Stimulated activated naive CD8-positive, alpha-beta T cell treated with anti-CD3 and anti-CD28 coated beads, Interleukin-15, amount 100 ng/mL, for 72 hours (primary cell): ENCODE measurements around the gene FBXO2.

Experiments used
- ATAC-seq: fragments of 150-1000 bp; cut with Tn5 transposase; 2 replicates; pipeline ENCODE4 v1.10.0; 2021; ENCODE audit warnings: mild to moderate bottlenecking, moderate library complexity
- DNase-seq, 2 donors: peaks; one replicate each; pipeline ENCODE4 v3.0.0; 2021 to 2022
- H3K27ac Mint-ChIP-seq, 2 donors: one replicate each; pipeline ENCODE4 v1.8.0; 2022; ENCODE audit warnings: mild to moderate bottlenecking in 2 of 2, mixed read lengths in 2 of 2, moderate library complexity in 2 of 2
- H3K27me3 Mint-ChIP-seq: one replicate; pipeline ENCODE4 v1.8.0; 2022; ENCODE audit warnings: mixed read lengths
- H3K4me1 Mint-ChIP-seq: one replicate; pipeline ENCODE4 v1.8.0; 2022; ENCODE audit warnings: mild to moderate bottlenecking, mixed read lengths
- H3K4me3 Mint-ChIP-seq, 2 donors: one replicate each; pipeline ENCODE4 v1.8.0; 2022; ENCODE audit warnings: mild to moderate bottlenecking in 2 of 2, mixed read lengths in 2 of 2, moderate library complexity in 1 of 2
- H3K9me3 Mint-ChIP-seq, 2 donors: one replicate each; pipeline ENCODE4 v1.8.0; 2022; ENCODE audit warnings: mixed read lengths in 2 of 2

Gene FBXO2

GRCh38 chr1:11671544-11672286 is 17.5 kb upstream of the FBXO2 start:
- no peak overlapping the region for H3K4me3 Mint-ChIP-seq
- DNase-seq, result no peak
- no peaks in the 10 kb centered on the region for H3K27me3 Mint-ChIP-seq
- peak; percentile 41 for ATAC-seq
- no peak overlapping the region for H3K27ac Mint-ChIP-seq
- H3K9me3 Mint-ChIP-seq, result no peaks in the 10 kb centered on the region
- H3K4me1 Mint-ChIP-seq, result peaks cover 20% of the 10 kb centered on the region

GRCh38 chr1:11671205-11671543 is 16.9 kb upstream of the FBXO2 start:
- Mint-ChIP-seq H3K9me3 (no peaks in the 10 kb centered on the region), H3K27ac (no peak overlapping the region), H3K4me1 (peaks cover 20% of the 10 kb centered on the region), H3K27me3 (no peaks in the 10 kb centered on the region), H3K4me3 (no peak overlapping the region)
- ATAC-seq (no peak), DNase-seq (no peak)

- Mint-ChIP-seq H3K27me3 (no peaks in the 10 kb centered on the region), H3K4me3 (no peak overlapping the region), H3K4me1 (peaks cover 18% of the 10 kb centered on the region), H3K9me3 (no peaks in the 10 kb centered on the region), H3K27ac (no peak overlapping the region)
- no peak for DNase-seq
- ATAC-seq, result no peak
These were observed 16.5 kb upstream of the FBXO2 start for GRCh38 chr1:11670747-11671146.

- H3K27ac Mint-ChIP-seq, result peak overlapping the region in 1 of 2 donors; percentile 54
- H3K9me3 Mint-ChIP-seq, result no peaks in the 10 kb centered on the region
- no peaks in the 10 kb centered on the region for H3K27me3 Mint-ChIP-seq
- H3K4me3 Mint-ChIP-seq, result no peak overlapping the region
- peaks cover 18% of the 10 kb centered on the region for H3K4me1 Mint-ChIP-seq
- no peak for DNase-seq
- ATAC-seq, result no peak
These were observed 14.3 kb upstream of the FBXO2 start for GRCh38 chr1:11668516-11668915.

- Mint-ChIP-seq H3K4me3 (peak overlapping the region; percentile 78 to 82), H3K9me3 (no peaks in the 10 kb centered on the region), H3K4me1 (peaks cover 24% of the 10 kb centered on the region), H3K27me3 (no peaks in the 10 kb centered on the region), H3K27ac (peak overlapping the region; percentile 73 to 89)
- DNase-seq, result peak; percentile 71 to 72
- ATAC-seq, result peak; percentile 81
These were observed 10.3 kb upstream of the FBXO2 start for GRCh38 chr1:11664336-11665065.

- DNase-seq (no peak), ATAC-seq (no peak)
- Mint-ChIP-seq H3K4me1 (peaks cover 11% of the 10 kb centered on the region), H3K9me3 (no peaks in the 10 kb centered on the region), H3K4me3 (no peak overlapping the region), H3K27ac (peak overlapping the region in 1 of 2 donors; percentile 80), H3K27me3 (no peaks in the 10 kb centered on the region)
These were observed 6.9 kb upstream of the FBXO2 start for GRCh38 chr1:11661103-11661502.

- Mint-ChIP-seq H3K27ac (no peak overlapping the region), H3K9me3 (no peaks in the 10 kb centered on the region), H3K27me3 (no peaks in the 10 kb centered on the region), H3K4me3 (no peak overlapping the region), H3K4me1 (peaks cover 20% of the 10 kb centered on the region)
- no peak for DNase-seq
- ATAC-seq, result no peak
These were observed 5.5 kb upstream of the FBXO2 start for GRCh38 chr1:11659748-11660147.

- no peak for ATAC-seq
- Mint-ChIP-seq H3K4me1 (peaks cover 16% of the 10 kb centered on the region), H3K27ac (no peak overlapping the region), H3K9me3 (no peaks in the 10 kb centered on the region), H3K27me3 (no peaks in the 10 kb centered on the region), H3K4me3 (no peak overlapping the region)
- DNase-seq, result no peak
These were observed 4.3 kb upstream of the FBXO2 start for GRCh38 chr1:11658542-11658941.

GRCh38 chr1:11657654-11658053 is 3.4 kb upstream of the FBXO2 start:
- Mint-ChIP-seq H3K4me1 (peaks cover 16% of the 10 kb centered on the region), H3K9me3 (no peaks in the 10 kb centered on the region), H3K27ac (peak overlapping the region in 1 of 2 donors; percentile 34), H3K27me3 (no peaks in the 10 kb centered on the region), H3K4me3 (no peak overlapping the region)
- DNase-seq (no peak), ATAC-seq (no peak)

GRCh38 chr1:11654939-11655808 is 945 bp upstream of the FBXO2 start:
- H3K27me3 Mint-ChIP-seq, result no peaks in the 10 kb centered on the region
- DNase-seq, result no peak
- ATAC-seq, result peak; percentile 41
- H3K27ac Mint-ChIP-seq, result no peak overlapping the region
- peak overlapping the region; percentile 80 to 82 for H3K4me3 Mint-ChIP-seq
- H3K4me1 Mint-ChIP-seq, result peaks cover 26% of the 10 kb centered on the region
- H3K9me3 Mint-ChIP-seq, result no peaks in the 10 kb centered on the region

GRCh38 chr1:11653861-11654136 is 430 bp downstream of the FBXO2 start:
- H3K9me3 Mint-ChIP-seq, result no peaks in the 10 kb centered on the region
- no peaks in the 10 kb centered on the region for H3K27me3 Mint-ChIP-seq
- peak overlapping the region; percentile 49 to 82 for H3K4me3 Mint-ChIP-seq
- DNase-seq, result no peak
- ATAC-seq, result no peak
- no peak overlapping the region for H3K27ac Mint-ChIP-seq
- H3K4me1 Mint-ChIP-seq, result peaks cover 33% of the 10 kb centered on the region

- Mint-ChIP-seq H3K9me3 (no peaks in the 10 kb centered on the region), H3K27me3 (no peaks in the 10 kb centered on the region), H3K4me3 (peak overlapping the region; percentile 49 to 82), H3K4me1 (peaks cover 33% of the 10 kb centered on the region), H3K27ac (no peak overlapping the region)
- no peak for ATAC-seq
- no peak for DNase-seq
These were observed 948 bp downstream of the FBXO2 start for GRCh38 chr1:11653101-11653860.

- ATAC-seq, result no peak
- Mint-ChIP-seq H3K4me1 (peaks cover 33% of the 10 kb centered on the region), H3K9me3 (no peaks in the 10 kb centered on the region), H3K27me3 (no peaks in the 10 kb centered on the region), H3K27ac (no peak overlapping the region), H3K4me3 (no peak overlapping the region)
- no peak for DNase-seq
These were observed 1.9 kb downstream of the FBXO2 start for GRCh38 chr1:11652203-11652780.

GRCh38 chr1:11651017-11651416 is 3.2 kb downstream of the FBXO2 start:
- DNase-seq, result no peak
- H3K9me3 Mint-ChIP-seq, result no peaks in the 10 kb centered on the region
- H3K4me1 Mint-ChIP-seq, result peaks cover 31% of the 10 kb centered on the region
- no peaks in the 10 kb centered on the region for H3K27me3 Mint-ChIP-seq
- H3K4me3 Mint-ChIP-seq, result peak overlapping the region; percentile 66 to 80
- H3K27ac Mint-ChIP-seq, result peak overlapping the region in 1 of 2 donors; percentile 57
- ATAC-seq, result no peak
